MM.1S (cell line): ENCODE data around the gene PGM3.

Experiments used
- DNase-seq: peaks from one replicate; pipeline ENCODE4 v3.0.0-alpha.2; 2015
- H2AFZ ChIP-seq: fragments of 300-600 bp; sonication (generic); 2 replicates; pipeline ENCODE4 v1.6.0; 2016; ENCODE audit warnings: antibody characterized with exemption, low read length
- H3F3A ChIP-seq: fragments of 300-600 bp; sonication (generic); 2 replicates; pipeline ENCODE4 v1.6.1; 2016; ENCODE audit warnings: mild to moderate bottlenecking, antibody characterized with exemption, low read length, moderate library complexity, mixed read lengths; ENCODE audit not compliant: insufficient read depth
- H3K27ac ChIP-seq: fragments of 300-600 bp; sonication (generic); 2 replicates; pipeline ENCODE4 v1.5.1; 2016; ENCODE audit warnings: mild to moderate bottlenecking, low read length
- H3K27me3 ChIP-seq: fragments of 300-600 bp; sonication (generic); replicated peaks from 2 replicates; pipeline ENCODE4 v1.6.0; 2016; ENCODE audit warnings: low read length; ENCODE audit not compliant: insufficient read depth
- H3K36me3 ChIP-seq: fragments of 300-600 bp; sonication (generic); replicated peaks from 2 replicates; pipeline ENCODE4 v1.6.1; 2016; ENCODE audit warnings: mild to moderate bottlenecking, low read length, mixed read lengths; ENCODE audit not compliant: insufficient read depth
- H3K4me1 ChIP-seq: fragments of 300-600 bp; sonication (generic); 2 replicates; pipeline ENCODE4 v1.6.1; 2016; ENCODE audit warnings: low read length, mixed read lengths
- H3K4me2 ChIP-seq: fragments of 300-600 bp; sonication (generic); 2 replicates; pipeline ENCODE4 v1.6.0; 2016; ENCODE audit warnings: low read depth, low read length
- H3K4me3 ChIP-seq: fragments of 300-600 bp; sonication (generic); 2 replicates; pipeline ENCODE4 v1.5.1; 2016; ENCODE audit warnings: low read length, mixed read lengths
- H3K79me2 ChIP-seq: fragments of 300-600 bp; sonication (generic); 2 replicates; pipeline ENCODE4 v1.6.1; 2016; ENCODE audit warnings: mixed run types, low read length, mixed read lengths
- H3K9ac ChIP-seq: fragments of 300-600 bp; sonication (generic); 2 replicates; pipeline ENCODE4 v1.6.1; 2016; ENCODE audit warnings: low read length, mixed read lengths
- H3K9me2 ChIP-seq: fragments of 300-600 bp; sonication (generic); replicated peaks from 2 replicates; pipeline ENCODE4 v1.6.1; 2016; ENCODE audit warnings: mild to moderate bottlenecking, low read length, mixed read lengths; ENCODE audit not compliant: insufficient read depth
- H3K9me3 ChIP-seq: fragments of 300-600 bp; sonication (generic); replicated peaks from 2 replicates; pipeline ENCODE4 v1.6.1; 2016; ENCODE audit warnings: mild to moderate bottlenecking, low read length, mixed read lengths; ENCODE audit not compliant: insufficient read depth
- H4K20me1 ChIP-seq: fragments of 300-600 bp; sonication (generic); 2 replicates; pipeline ENCODE4 v1.6.1; 2016; ENCODE audit warnings: mild to moderate bottlenecking, low read length, moderate library complexity, mixed read lengths; ENCODE audit not compliant: insufficient read depth
- EZH2 ChIP-seq: fragments of 300-600 bp; sonication (generic); optimal IDR thresholded peaks from 2 replicates; pipeline ENCODE3; 2017; ENCODE audit warnings: low read depth, mild to moderate bottlenecking, antibody characterized with exemption, low read length, mixed read lengths
- EZH2phosphoT487 ChIP-seq: fragments of 300-600 bp; sonication (generic); IDR thresholded peaks from 2 replicates; pipeline ENCODE4 v1.6.1; 2018; ENCODE audit warnings: antibody characterized with exemption, low read length
- TF ChIP-seq, protein P1 (sequence below): fragments of 300-600 bp; sonication (generic); IDR thresholded peaks from 2 replicates; pipeline ENCODE4 v1.5.1; 2016; ENCODE audit warnings: antibody characterized with exemption, low read length, mixed read lengths

PGM3 gene, protein sequence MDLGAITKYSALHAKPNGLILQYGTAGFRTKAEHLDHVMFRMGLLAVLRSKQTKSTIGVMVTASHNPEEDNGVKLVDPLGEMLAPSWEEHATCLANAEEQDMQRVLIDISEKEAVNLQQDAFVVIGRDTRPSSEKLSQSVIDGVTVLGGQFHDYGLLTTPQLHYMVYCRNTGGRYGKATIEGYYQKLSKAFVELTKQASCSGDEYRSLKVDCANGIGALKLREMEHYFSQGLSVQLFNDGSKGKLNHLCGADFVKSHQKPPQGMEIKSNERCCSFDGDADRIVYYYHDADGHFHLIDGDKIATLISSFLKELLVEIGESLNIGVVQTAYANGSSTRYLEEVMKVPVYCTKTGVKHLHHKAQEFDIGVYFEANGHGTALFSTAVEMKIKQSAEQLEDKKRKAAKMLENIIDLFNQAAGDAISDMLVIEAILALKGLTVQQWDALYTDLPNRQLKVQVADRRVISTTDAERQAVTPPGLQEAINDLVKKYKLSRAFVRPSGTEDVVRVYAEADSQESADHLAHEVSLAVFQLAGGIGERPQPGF

GRCh38 chr6:83192871-83193746, at the start of gene PGM3, which contains the start of gene RWDD2A:
Gene PGM3, minus strand, starts transcription at chr6:83193265. Its CDS starts 2,253 bp downstream, at chr6:83191012.
Gene RWDD2A, plus strand, starts transcription at chr6:83193357. Its CDS starts 1,095 bp downstream, at chr6:83194452.
- Histone ChIP-seq H3K4me2 (peak within 1 kb of the TSS; percentile 75), H3K9ac (peak within 1 kb of the TSS; percentile 82), H3K4me1 (peaks cover 12% of the 10 kb centered on the region; the same call in 1 of the 2 replicates), H3K36me3 (0 out of 2 replicates have a peak, but pooled peaks cover 14% of the 10 kb centered on the region), H3K79me2 (peaks cover 49% of the 10 kb centered on the region), H3F3A (peaks cover 14% of the 10 kb centered on the region), H3K9me2 (no peaks in the 10 kb centered on the region), H2AFZ (peak within 1 kb of the TSS; percentile 80), H3K27me3 (no peaks in the 10 kb centered on the region), H4K20me1 (no peaks in the 10 kb centered on the region), H3K27ac (peak within 1 kb of the TSS; percentile 39; the same call in 1 of the 2 replicates), H3K9me3 (no peaks in the 10 kb centered on the region), H3K4me3 (peak within 1 kb of the TSS; percentile 91)
- DNase-seq = peak; percentile 90
- TF ChIP-seq, protein P1, sequence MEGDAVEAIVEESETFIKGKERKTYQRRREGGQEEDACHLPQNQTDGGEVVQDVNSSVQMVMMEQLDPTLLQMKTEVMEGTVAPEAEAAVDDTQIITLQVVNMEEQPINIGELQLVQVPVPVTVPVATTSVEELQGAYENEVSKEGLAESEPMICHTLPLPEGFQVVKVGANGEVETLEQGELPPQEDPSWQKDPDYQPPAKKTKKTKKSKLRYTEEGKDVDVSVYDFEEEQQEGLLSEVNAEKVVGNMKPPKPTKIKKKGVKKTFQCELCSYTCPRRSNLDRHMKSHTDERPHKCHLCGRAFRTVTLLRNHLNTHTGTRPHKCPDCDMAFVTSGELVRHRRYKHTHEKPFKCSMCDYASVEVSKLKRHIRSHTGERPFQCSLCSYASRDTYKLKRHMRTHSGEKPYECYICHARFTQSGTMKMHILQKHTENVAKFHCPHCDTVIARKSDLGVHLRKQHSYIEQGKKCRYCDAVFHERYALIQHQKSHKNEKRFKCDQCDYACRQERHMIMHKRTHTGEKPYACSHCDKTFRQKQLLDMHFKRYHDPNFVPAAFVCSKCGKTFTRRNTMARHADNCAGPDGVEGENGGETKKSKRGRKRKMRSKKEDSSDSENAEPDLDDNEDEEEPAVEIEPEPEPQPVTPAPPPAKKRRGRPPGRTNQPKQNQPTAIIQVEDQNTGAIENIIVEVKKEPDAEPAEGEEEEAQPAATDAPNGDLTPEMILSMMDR = no peak

GRCh38 chr6:83231146-83231545, 38.1 kb upstream of the PGM3 start:
- Histone ChIP-seq H3K4me1 (no peaks in the 10 kb centered on the region), H3K27me3 (no peaks in the 10 kb centered on the region), H3K36me3 (no peaks in the 10 kb centered on the region), H3F3A (no peaks in the 10 kb centered on the region), H4K20me1 (no peaks in the 10 kb centered on the region), H3K9ac (no peak overlapping the region), H3K27ac (no peak overlapping the region), H3K4me3 (no peak overlapping the region), H3K9me2 (no peaks in the 10 kb centered on the region), H3K79me2 (no peaks in the 10 kb centered on the region), H3K4me2 (no peak overlapping the region), H2AFZ (no peak overlapping the region), H3K9me3 (no peaks in the 10 kb centered on the region)
- no peak for DNase-seq
- TF ChIP-seq EZH2phosphoT487 (no peak), EZH2 (no peak)
- TF ChIP-seq, protein P1 = no peak

GRCh38 chr6:83226517-83226916, 33.5 kb upstream of the PGM3 start:
- Histone ChIP-seq H2AFZ (no peak overlapping the region), H3K27me3 (no peaks in the 10 kb centered on the region), H3K4me3 (no peak overlapping the region), H3K9me3 (no peaks in the 10 kb centered on the region), H3K79me2 (no peaks in the 10 kb centered on the region), H3K9me2 (no peaks in the 10 kb centered on the region), H3K36me3 (no peaks in the 10 kb centered on the region), H3K27ac (no peak overlapping the region), H4K20me1 (no peaks in the 10 kb centered on the region), H3F3A (no peaks in the 10 kb centered on the region), H3K9ac (no peak overlapping the region), H3K4me1 (no peaks in the 10 kb centered on the region), H3K4me2 (no peak overlapping the region)
- TF ChIP-seq, protein P1 = no peak
- TF ChIP-seq EZH2phosphoT487 (no peak), EZH2 (no peak)
- DNase-seq = no peak
